ENCODE results near the gene SELE. TPM values are rescaled to one million over a fixed set of nuclear protein-coding genes. Genes with fewer than 3 reads are reported as not detected.

SELE gene
- total and polyA plus RNA-seq, 9 donors = 0.58 to 16.9 (median 2.6) TPM

GRCh38 chr1:169729991-169730390 is 3.9 kb downstream of the SELE start:
- TF ChIP-seq EP300 (IDR thresholded peaks at IDR 0.05) (no peak), POLR2A (IDR thresholded peaks at IDR 0.05) (no peak), CTCF (IDR thresholded peaks at IDR 0.05) (no peak)
- Histone ChIP-seq H3K4me1 (ENCODE audit: insufficient read depth) (no peaks in the 10 kb centered on the region), H3K36me3 (no peaks in the 10 kb centered on the region), H3K27ac (no peak overlapping the region), H3K27me3 (no peaks in the 10 kb centered on the region), H3K9me3 (no peaks in the 10 kb centered on the region), H3K4me3 (no peak overlapping the region)
- no peak for DNase-seq
- intact Hi-C loops (cut with DNase I) = no loop called here

GRCh38 chr1:169727307-169727706 is 6.6 kb downstream of the SELE start:
- no peak for TF ChIP-seq CTCF (IDR thresholded peaks at IDR 0.05)
- TF ChIP-seq EP300 (IDR thresholded peaks at IDR 0.05) = no peak
- no peak for TF ChIP-seq POLR2A (IDR thresholded peaks at IDR 0.05)

GRCh38 chr1:169726851-169727250 is 7.0 kb downstream of the SELE start:
- no peaks in the 10 kb centered on the region for H3K36me3 ChIP-seq
- intact Hi-C loops (cut with DNase I) = no loop called here
- H3K27me3 ChIP-seq = no peaks in the 10 kb centered on the region
- 88 to 91% (median 89%) methylated on average over 3 of the region's 3 CpGs for WGBS, 3 donors
- no peak for DNase-seq
- TF ChIP-seq EP300 (IDR thresholded peaks at IDR 0.05) = no peak
- no peak overlapping the region for H3K27ac ChIP-seq
- no peaks in the 10 kb centered on the region for H3K9me3 ChIP-seq
- H3K4me3 ChIP-seq = no peak overlapping the region
- H3K4me1 ChIP-seq (ENCODE audit: insufficient read depth) = no peaks in the 10 kb centered on the region

More at GRCh38 chr1:169727307-169727706, 6.6 kb downstream of the SELE start:
- DNase-seq = no peak
- H3K4me3 ChIP-seq = no peak overlapping the region
- no peaks in the 10 kb centered on the region for H3K36me3 ChIP-seq
- WGBS, 3 donors = 85 to 91% (median 90%) methylated on average over 6 of the region's 6 CpGs
- no peaks in the 10 kb centered on the region for H3K9me3 ChIP-seq
- H3K4me1 ChIP-seq (ENCODE audit: insufficient read depth) = no peaks in the 10 kb centered on the region
- H3K27ac ChIP-seq = no peak overlapping the region
- no peaks in the 10 kb centered on the region for H3K27me3 ChIP-seq
- intact Hi-C loops (cut with DNase I) = no loop called here

GRCh38 chr1:169725930-169726329 is 7.9 kb downstream of the SELE start:
- Histone ChIP-seq H3K27me3 (no peaks in the 10 kb centered on the region), H3K36me3 (no peaks in the 10 kb centered on the region), H3K27ac (no peak overlapping the region), H3K4me1 (ENCODE audit: insufficient read depth) (no peaks in the 10 kb centered on the region), H3K9me3 (no peaks in the 10 kb centered on the region), H3K4me3 (no peak overlapping the region)
- TF ChIP-seq EP300 (IDR thresholded peaks at IDR 0.05) (no peak), POLR2A (IDR thresholded peaks at IDR 0.05) (no peak), CTCF (IDR thresholded peaks at IDR 0.05) (no peak)
- WGBS, 3 donors = 69 to 77% (median 73%) methylated on average over 3 of the region's 3 CpGs
- intact Hi-C loops (cut with DNase I) = no loop called here
- DNase-seq = no peak

DNA sequence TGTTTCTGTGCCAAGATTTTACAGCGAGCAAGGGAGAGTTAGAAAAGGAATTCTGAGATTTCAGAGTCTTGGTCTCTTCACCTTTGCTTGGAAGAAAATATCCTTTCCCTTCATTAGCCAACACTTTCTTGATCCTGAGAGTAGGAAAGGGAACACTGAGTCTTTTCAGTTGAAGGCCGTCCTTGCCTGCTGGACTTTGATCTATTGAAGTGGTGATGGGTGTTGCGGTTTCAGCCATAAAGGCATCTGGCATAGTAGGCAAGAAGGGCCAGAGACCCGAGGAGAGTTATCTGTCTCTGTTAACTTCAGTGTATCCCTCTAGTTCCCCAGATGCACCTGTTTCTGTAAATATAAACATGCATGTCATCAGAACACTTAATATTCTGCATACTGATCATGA is 9.7 kb downstream of the SELE start:
- intact Hi-C loops (cut with DNase I) = no loop called here
- 22 to 23% (median 23%) methylated on average over 4 of the region's 4 CpGs for WGBS, 3 donors
- Histone ChIP-seq H3K4me1 (ENCODE audit: insufficient read depth) (no peaks in the 10 kb centered on the region), H3K4me3 (no peak overlapping the region), H3K27me3 (no peaks in the 10 kb centered on the region), H3K27ac (no peak overlapping the region), H3K36me3 (no peaks in the 10 kb centered on the region), H3K9me3 (no peaks in the 10 kb centered on the region)
- DNase-seq = no peak
- TF ChIP-seq EP300 (IDR thresholded peaks at IDR 0.05) (no peak), POLR2A (IDR thresholded peaks at IDR 0.05) (no peak), CTCF (IDR thresholded peaks at IDR 0.05) (no peak)

Measured in ovary (tissue), 9 donors.